ENCODE data around the gene IFT88. TPM values are rescaled to one million over a fixed set of nuclear protein-coding genes. Genes with fewer than 3 reads are reported as not detected.

The IFT88 gene
- total and polyA plus RNA-seq, 2 of the 8 experiments (the other 6 are each of a cell fraction or from before 2014, with no cell fraction given) = 1.7 to 5.8 TPM

GRCh38 chr13:20679879-20680278, 112.9 kb downstream of the IFT88 start:
- DNase-seq (ENCODE audit: low read depth in 1 of 2, low spot score in 2 of 2) (no peak), FAIRE-seq (no peak)
- Histone ChIP-seq H3K79me2 (ENCODE audit: control insufficient read depth in 1 of 2, insufficient read depth in 2 of 2, low read length in 2 of 2) (no peaks in the 10 kb centered on the region), H4K91ac (replicated peaks; ENCODE audit: insufficient read length, low read length) (no peak overlapping the region), H2AFZ (ENCODE audit: low read length) (no peak overlapping the region), H3K36me3 (ENCODE audit: control insufficient read depth in 2 of 4, insufficient read depth in 4 of 4, low read length in 3 of 4) (no peaks in the 10 kb centered on the region), H3K4me3 (ENCODE audit: extremely low read depth in 1 of 4, insufficient read depth in 2 of 4, low read depth in 3 of 4, low read length in 4 of 4) (no peak overlapping the region), H2BK120ac (replicated peaks; ENCODE audit: low read depth, low read length) (no peak overlapping the region), H3K9ac (replicated peaks in 1 of 4; ENCODE audit: extremely low read depth in 1 of 4, low read depth in 3 of 4, low read length in 3 of 4) (no peak overlapping the region), H3K14ac (ENCODE audit: insufficient read length) (no peak overlapping the region), H3K4me2 (ENCODE audit: insufficient read depth in 1 of 2, low read depth in 2 of 2, low read length in 2 of 2) (no peak overlapping the region), H3K79me1 (ENCODE audit: low read depth, low read length) (no peaks in the 10 kb centered on the region), H3K27me3 (replicated peaks in 1 of 4; ENCODE audit: control insufficient read depth in 3 of 4, extremely low read depth in 1 of 4, insufficient read depth in 3 of 4, low read length in 3 of 4) (no peaks in the 10 kb centered on the region), H3K23me2 (ENCODE audit: low read depth, low read length) (no peaks in the 10 kb centered on the region), H3K18ac (ENCODE audit: extremely low read depth, low read length) (no peak overlapping the region), H3K23ac (ENCODE audit: insufficient read length) (no peak overlapping the region), H4K20me1 (replicated peaks in 1 of 2; ENCODE audit: control insufficient read depth in 1 of 2, insufficient read depth in 2 of 2, low read length in 2 of 2) (no peaks in the 10 kb centered on the region), H2BK15ac (ENCODE audit: low read length) (no peak overlapping the region), H2BK5ac (ENCODE audit: low read depth, low read length) (no peak overlapping the region), H4K8ac (ENCODE audit: extremely low read depth, insufficient read depth, low read length) (no peak overlapping the region), H2AK5ac (ENCODE audit: low read depth, low read length) (no peak overlapping the region), H3K4ac (replicated peaks; ENCODE audit: insufficient read length, low read depth, low read length) (no peak overlapping the region), H4K5ac (ENCODE audit: insufficient read length, low read depth, low read length) (no peak overlapping the region), H3K27ac (ENCODE audit: low read depth, low read length) (no peak overlapping the region), H3K9me3 (ENCODE audit: insufficient read depth in 2 of 2, low read depth in 1 of 2, low read length in 1 of 2) (no peaks in the 10 kb centered on the region), H3K56ac (replicated peaks; ENCODE audit: insufficient read length, low read depth, low read length) (no peak overlapping the region), H2BK20ac (ENCODE audit: low read length) (no peak overlapping the region), H2BK12ac (ENCODE audit: low read depth, low read length) (no peak overlapping the region), H3K4me1 (replicated peaks in 1 of 4; ENCODE audit: control insufficient read depth in 3 of 4, insufficient read depth in 4 of 4, low read length in 3 of 4) (peaks cover 0 to 2% (median 1%) of the 10 kb centered on the region in 4 experiments; a peak in 5 of 7 replicates)
- ChIA-PET POLR2A (ENCODE audit: partially characterized antibody) (no interaction called here), CTCF (ENCODE audit: partially characterized antibody) (interaction anchor here (1.4 to 1.7 kb wide), 2 partner anchors 15 to 187 kb away, joined by 3 read pairs; no protein-coding TSS in a partner anchor)
- WGBS, 2 experiments (ENCODE audit: extremely low coverage in 1 of 2, insufficient coverage in 1 of 2, insufficient read length in 1 of 2, insufficient replicate concordance in 2 of 2, low coverage in 1 of 2, low lambda C conversion rate in 2 of 2, missing lambda C conversion rate in 1 of 2) = 79% methylated on average over 3 of the region's 3 CpGs; no CpG with 5 or more reads in 1 of the 2 experiments
- TF ChIP-seq POLR2A (IDR thresholded peaks at IDR 0.05; ENCODE audit: control extremely low read depth in 1 of 2, low read depth in 2 of 2, low read length in 2 of 2) = no peak
- no peak for TF ChIP-seq EP300 (IDR thresholded peaks at IDR 0.05; ENCODE audit: borderline replicate concordance in 1 of 2, low read depth in 2 of 2, low read length in 2 of 2)
- no peak for TF ChIP-seq CBX8 (IDR thresholded peaks at IDR 0.05; ENCODE audit: borderline replicate concordance, low read depth, low read length)
- no peak for TF ChIP-seq YY1 (IDR thresholded peaks at IDR 0.05; ENCODE audit: low read depth, low read length)
- no peak for TF ChIP-seq E2F6 (IDR thresholded peaks at IDR 0.05)
- no peak for TF ChIP-seq SIRT6 (IDR thresholded peaks at IDR 0.05; ENCODE audit: low read length)
- TF ChIP-seq RAD21 (IDR thresholded peaks at IDR 0.05 in 1 of 2, conservative IDR thresholded peaks at IDR 0.05 in 1 of 2; ENCODE audit: low read depth in 2 of 2, low read length in 2 of 2) = no peak
- no peak for TF ChIP-seq SAP30 (IDR thresholded peaks at IDR 0.05; ENCODE audit: insufficient read depth, insufficient replicate concordance, low read length)
- no peak for TF ChIP-seq CHD1 (IDR thresholded peaks at IDR 0.05; ENCODE audit: low read depth, low read length)
- TF ChIP-seq BCL11A (IDR thresholded peaks at IDR 0.05; ENCODE audit: low read depth in 2 of 2, low read length in 2 of 2) = no peak
- TF ChIP-seq SUZ12 (IDR thresholded peaks at IDR 0.05; ENCODE audit: low read length) = no peak
- no peak for TF ChIP-seq SRF (IDR thresholded peaks at IDR 0.05; ENCODE audit: low read depth, low read length)
- no peak for TF ChIP-seq HDAC2 (IDR thresholded peaks at IDR 0.05; ENCODE audit: borderline replicate concordance in 1 of 2, low read depth in 2 of 2, low read length in 2 of 2)
- no peak for TF ChIP-seq BACH1 (IDR thresholded peaks at IDR 0.05; ENCODE audit: low read length)

All from H1 (cell line).